ENCODE measurements around the gene PLCL1.
A peak's percentile ranks its signal among the peaks of the same experiment; 100 is the strongest.

Gene PLCL1

DNA sequence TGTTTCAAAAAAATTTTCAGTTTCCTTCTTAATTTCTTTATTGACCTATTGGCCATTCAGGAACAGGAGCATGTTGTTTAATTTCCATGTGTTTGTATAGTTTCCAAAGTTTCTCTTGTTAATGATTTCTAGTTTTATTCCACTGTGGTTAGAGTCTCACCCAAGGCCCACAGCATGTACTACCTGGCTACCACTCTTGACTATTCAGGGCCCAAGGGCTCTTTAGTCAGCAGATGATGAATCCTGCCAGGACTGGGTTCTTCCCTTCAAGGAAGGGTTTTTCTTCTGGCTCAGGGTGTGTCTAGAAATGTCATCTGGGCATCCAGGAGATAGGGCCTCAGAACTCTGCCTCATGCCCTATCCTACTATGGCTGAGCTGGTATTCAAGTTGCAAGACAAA, 161.4 kb downstream of the PLCL1 start:
- no peak for DNase-seq

DNA sequence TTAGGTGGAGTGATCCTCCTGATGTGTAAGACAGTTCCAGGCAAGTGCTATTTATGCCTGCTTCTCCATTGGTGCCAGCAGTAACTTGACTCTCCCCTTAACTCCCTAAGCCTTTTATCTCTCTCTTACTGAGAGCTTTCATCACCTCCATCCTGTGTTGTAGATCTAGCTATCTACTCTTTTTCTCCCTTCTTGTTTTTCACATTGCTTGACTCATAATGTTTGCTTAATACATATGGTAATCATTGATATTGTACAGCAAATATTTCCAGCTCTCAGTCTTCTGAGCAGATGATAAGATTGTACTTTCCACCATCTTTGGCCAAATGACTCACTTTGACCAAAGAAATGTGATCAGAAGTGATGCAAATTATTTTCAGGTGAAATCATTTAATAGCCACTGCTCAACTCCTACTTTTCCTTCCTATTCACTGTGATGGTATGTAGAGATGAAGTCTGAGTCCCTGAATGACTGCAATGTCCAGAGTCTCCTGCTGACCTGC, 165.0 kb downstream of the PLCL1 start:
- no peak for DNase-seq

DNA sequence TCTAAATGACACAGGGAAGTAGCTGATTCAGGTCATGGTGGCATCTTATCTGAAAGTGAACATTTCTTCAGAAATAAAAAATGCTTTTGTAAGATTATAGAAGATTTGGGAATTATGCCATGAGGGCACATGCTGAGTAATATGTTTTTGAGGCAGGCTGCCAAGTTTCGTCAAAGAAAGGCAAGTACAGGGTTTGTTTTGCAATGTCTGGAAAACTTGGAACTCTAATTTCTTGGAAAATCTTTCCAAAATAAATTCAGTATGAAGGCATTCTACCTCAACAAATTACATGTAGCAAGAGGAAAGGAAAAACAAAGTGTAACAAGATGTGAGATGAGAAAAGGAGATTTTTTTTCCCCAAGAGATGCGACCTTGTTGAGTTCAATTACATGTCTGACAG, 167.7 kb downstream of the PLCL1 start:
- DNase-seq = no peak

DNA sequence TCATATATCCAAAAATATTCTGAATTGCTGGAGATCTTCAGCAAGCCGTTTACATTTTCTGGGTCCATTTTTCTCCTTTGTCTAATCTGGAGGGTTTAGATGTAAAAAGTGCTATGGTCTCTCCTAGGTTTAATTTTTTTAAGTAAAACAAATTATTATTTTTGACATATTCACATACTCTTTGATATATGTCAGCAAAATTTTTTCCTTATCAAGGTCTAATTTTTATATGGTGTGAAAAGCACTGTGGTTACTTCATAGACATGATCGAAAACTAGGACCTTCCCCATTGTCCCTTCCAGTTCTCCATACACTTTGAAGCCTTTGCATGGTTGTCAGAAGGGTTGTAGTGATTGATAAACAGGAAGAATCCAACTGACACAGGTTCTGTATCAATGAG, 168.2 kb downstream of the PLCL1 start:
- DNase-seq = no peak

DNA sequence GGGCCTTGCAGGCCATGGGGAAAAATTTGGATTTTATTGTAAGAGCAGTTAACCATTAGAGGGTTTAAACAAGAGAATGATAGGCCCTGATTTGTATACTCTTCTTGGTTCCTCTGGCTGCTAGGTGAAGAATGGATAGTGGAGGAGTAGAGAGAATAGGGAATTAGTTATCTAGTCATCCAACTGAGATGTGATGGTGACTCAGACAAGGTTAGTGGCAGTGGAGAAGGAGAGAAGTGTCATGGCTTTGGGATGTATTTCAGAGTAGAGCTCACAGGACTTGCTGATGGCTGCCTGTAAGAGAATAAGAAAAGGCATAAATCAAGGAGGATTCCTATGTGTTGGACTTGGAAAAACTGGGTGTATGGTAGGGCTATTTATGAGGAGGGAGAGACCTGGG, 169.4 kb downstream of the PLCL1 start:
- no peak for DNase-seq

DNA sequence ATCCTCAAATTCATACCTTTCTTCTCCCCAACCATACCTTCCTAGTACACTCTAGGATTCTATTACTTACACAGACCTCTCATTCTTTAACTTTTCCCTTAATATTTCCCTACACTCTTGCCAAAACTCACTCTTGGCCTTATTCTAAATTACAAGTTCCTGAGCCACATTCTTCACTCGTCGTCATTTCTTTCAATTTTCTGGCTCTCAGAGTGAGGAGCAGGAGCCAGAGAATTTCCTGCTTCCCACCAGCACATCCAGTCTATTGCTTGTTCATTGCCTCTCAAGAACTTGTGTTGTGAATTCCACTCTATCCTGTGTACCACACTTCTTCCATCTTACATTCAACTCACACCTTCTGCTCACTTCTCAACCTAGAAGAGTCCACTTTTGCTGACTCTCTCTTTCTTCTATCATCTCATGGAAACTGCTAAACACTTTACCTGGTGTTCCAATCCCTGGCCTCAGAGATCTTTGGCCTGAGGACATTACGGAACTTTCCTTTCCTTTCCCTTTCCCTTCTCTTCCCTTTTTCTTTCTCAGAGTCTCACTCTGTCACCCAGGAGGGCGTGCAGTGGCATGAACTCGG, 171.6 kb downstream of the PLCL1 start:
- no peak for DNase-seq

DNA sequence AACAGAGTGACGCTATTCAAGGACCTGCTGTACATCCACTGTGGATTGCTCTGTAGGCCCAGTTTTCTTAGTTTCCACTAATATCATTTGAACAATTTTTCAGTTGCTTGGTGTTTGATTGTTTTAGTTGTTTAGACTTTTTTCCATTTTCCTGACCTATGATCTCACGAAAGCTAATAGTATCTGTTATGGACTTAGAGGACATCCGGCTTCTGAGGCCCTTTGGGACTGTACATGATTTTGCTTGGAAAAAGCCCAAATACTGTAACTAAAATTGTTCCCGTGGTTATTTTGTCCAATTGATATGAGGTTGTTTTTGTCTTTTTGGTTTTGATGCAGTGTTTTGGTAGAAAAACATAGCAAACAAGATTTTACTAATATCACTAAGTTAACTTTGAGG, 174.6 kb downstream of the PLCL1 start:
- no peak for DNase-seq

DNA sequence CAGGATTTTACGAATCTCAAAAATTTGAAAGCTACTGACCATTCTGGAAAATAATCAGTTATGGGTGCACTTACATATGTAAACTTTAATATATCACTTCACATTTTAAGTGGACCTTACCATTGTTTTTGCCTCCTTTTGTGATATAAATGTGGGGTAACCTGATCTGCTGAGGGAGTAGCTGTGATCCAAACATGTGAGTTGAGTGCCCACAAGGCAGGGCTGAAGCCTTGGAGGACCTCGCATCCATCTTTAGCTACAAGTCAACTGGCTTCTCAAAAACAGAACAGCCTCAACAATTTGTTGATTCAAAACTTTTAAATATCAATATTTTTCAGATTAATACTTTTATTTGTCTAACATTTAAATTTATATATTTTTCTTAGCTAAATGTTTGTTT, 178.2 kb downstream of the PLCL1 start:
- no peak for DNase-seq

DNA sequence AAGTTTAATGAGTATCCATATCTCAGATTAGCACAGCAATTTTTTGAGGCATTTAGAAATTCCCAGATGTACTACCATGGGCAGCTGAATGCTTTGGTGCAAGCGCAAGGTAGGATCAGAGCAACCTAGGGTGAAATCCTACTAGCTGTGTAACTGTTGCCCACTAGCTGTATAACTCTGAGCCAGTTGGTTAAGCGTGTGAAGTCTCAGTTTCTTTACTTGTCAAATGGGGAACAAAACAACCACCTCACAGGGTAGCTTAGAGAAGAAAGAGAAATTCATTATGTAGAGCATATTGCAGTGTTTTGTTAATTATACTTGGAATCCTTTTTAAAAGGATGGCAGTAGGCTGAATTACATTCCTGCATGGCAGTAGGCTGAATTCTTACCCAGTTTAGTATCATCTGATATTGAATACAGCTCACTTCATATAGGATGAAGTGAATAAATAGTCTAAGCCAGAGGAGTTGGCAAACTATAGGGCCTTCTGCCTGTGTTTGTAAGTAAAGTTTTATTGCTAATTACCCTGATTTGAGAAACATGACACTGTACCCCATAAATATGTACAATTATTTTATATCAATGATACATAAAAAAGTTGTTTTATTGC, 180.7 kb downstream of the PLCL1 start:
- no peak for DNase-seq

DNA sequence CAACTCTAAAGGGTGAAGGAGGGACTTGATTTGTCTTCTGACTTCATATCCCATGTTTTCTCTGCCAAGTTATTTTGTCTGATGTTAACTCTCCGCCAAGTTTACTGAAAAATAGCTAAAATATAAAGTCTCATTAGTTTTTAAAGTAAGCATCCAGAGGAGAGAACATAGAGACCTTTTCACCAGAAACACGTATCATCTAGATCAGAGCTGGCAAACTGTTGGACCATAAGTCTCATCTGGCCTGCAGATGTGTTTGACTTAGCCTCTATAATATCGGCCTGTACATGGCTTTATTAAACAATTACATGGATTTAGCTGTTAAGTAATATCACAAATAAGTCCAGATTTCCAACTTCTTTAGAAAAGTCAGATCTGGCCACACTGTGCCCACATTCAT, 182.6 kb downstream of the PLCL1 start:
- no peak for DNase-seq

DNA sequence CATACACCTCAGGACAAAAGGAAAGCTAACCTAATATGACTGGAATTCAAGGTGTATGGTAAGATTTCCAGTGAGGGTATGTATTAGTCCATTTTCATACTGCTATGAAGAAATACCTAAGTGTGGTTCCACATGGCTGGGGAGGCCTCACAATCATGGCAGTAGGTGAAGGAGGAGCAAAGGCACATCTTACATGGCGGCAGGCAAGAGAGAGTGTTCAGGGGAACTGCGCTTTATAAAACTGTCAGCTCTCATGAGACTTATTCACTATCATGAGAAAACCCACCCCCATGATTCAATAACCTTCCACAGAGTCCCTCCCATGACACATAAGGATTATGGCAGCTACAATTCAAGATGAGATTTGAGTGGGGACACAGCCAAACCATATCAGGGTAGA, 186.0 kb downstream of the PLCL1 start:
- DNase-seq = no peak

DNA sequence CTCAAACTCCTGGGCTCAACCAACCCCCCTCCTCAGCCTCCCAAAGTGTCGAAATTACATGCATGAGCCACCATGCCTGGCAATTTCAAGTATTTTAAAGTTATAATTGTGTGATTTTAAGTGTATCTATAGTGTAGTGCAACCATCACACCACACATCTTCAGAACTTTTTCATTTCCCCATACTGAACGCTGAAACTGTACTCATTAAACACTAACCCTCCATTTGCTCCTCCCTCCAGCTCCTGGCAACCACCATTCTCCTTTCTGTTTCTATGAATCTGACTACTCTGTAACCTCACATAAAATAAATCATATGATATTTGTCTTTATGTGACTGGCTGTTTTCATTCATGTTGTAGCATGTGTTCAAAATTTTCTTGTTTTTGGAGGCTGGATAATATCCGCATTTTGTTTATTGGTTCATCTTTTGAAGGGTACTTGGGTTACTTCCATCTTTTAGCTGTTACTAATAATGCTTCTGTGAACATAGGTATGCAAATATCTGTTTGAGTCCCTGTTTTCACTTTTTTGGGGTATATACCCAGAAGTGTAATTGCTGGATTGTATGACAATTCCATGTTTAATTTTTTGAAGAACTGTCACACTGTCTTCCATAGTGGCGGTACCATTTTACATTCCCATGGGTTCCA, 188.2 kb downstream of the PLCL1 start:
- DNase-seq = no peak

DNA sequence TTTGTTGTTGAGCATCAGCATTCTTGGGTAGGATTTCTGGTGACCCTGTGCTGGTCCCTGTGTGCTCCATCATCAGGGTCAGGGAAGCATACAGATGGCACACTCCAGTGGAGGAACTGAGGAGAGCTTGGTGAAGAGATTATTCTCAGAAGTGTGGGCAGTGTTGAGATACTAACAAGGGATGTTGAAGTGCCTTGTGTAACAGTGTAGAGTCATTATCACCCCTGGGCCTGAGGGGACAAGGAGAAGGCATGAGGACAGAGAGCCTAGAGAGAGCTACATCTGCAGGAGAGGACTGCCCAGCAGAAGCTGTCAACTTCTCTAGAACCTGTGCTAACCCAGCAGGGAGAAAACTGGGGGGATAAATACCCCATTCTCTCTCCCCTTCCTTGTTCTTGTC, 189.0 kb downstream of the PLCL1 start:
- no peak for DNase-seq

DNA sequence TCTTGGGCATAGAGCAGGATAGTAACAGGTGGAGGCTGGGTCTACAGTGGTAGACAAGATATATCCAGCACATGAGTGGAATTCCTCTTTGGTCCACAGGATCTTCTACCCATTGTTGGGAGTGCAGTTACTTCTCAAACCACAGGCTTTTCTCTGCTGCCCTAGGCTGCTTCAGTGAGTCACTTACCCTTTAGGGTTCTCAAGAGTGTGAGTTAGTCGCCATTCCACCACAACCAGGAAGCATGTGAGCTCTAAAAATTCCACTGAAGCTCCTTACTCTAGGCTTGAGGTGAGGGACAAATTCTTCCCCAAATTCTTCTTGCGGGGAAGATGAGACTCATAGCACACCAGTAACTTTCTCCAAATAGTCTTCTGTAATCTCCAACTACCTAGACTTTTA, 189.4 kb downstream of the PLCL1 start:
- DNase-seq = no peak

DNA sequence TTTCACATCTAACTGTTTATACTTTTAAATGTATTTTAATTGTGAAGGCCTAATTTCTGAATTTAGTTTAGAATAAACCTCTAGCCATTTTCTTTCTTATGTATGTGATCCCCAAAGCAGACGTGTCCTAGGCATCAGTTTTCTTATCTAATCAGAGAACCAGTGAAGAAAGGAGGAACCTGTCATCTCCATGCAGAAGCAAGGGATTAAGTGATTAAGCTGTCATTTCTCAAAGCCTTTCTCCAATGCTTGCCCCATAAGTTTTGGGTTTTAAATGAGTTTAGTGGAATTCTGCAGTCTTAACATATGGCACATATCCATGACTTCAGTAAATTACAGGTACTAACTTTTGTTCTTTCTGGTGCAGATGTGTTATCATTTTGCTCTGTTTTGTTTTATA, 190.4 kb downstream of the PLCL1 start:
- no peak for DNase-seq

DNA sequence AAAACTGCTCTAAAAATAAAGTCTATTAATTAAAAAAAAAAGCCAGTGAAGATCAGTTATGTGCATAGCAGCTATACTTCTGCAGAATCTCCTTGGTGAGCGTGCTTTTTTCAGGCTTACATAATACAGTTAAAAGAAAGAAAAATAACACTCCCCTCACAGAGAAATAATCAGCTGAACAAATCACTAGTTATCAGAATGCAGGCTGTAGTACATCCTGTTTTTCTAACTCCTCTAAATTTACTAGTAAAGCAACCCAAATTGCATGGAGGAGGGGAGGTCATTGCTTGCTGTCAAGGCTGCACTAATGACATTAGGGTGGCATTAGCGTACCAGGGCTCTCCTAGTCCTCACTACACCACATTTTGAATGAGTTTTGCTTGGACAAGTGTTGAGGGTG, 192.2 kb downstream of the PLCL1 start:
- DNase-seq = no peak

DNA sequence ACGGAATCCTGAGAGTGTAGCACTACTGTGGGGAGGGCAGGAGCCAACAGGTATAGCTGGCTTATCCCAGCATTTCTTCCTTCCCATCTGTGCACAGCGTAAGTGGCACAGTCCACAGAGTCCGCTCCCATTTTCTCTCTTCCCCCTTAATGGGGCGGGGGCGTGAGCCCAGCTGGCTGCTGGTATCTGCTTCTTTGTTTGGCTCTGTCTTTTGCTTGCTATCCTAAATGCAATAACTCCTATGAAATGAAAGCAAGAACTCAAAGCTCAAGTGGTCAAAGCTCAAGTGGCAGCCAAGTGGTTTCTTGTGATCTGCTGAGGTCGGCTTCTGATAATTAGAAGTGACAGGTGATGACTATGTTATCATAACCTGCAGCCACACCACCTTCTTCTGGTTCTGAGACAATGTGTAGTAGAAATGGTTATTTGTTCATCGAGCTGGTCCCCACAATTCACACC, 192.7 kb downstream of the PLCL1 start:
- peak; percentile 3 for DNase-seq

DNA sequence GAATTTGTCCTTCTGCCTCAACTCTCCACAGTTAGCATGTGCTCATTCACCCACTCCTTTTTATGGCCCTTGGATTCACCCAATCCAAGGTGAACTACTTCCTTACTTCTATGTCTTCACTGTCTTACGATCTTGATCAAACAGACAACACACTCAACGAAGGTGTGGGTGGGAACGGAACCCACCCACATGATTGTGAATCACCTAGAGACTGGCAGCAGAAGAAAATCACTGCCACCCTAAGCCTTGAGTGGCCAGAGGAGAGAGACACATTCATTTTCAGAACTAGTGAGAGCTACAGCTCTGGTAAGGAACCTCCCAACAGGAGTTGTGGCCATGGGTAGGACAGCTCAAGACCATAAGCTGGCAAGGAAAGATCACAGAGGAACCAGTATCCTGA, 194.3 kb downstream of the PLCL1 start:
- no peak for DNase-seq

DNA sequence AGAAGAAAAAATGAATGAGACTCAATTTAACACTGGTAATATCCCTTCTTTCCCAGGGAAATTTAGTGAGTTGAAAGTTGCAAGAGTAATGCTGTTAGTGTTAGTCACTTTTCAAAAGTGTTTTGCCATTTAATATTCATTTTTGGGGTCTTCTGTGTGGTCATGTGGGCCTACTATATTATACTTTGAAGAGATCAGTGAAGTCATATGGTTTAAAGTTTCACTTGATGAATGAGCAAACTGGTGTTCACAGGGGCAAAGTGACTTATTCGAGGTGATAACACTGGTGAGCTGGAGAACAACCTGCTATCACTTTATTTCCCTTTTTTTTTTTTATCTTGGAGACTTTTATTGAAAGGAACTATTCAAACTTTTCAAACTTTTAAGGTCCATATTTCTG, 196.0 kb downstream of the PLCL1 start:
- no peak for DNase-seq

DNA sequence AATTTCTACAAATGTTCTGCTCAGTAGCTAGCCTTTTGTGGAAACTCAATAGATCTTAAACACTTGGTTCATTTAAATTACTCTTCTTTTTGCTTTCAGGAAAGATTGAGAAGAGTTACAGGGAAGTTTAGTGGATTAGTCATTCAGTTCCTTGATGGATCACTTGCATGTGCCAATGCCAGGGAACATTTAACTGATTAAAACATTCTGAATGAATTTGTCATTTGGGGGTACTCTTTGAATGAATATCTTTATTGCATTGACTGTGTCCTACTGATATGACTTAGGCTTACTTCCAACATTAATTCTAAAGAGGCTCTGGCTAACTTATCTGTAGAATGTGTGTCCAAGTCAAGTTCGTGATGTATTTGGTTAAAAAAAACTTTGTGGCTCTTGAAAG, 199.8 kb downstream of the PLCL1 start:
- DNase-seq = no peak

DNA sequence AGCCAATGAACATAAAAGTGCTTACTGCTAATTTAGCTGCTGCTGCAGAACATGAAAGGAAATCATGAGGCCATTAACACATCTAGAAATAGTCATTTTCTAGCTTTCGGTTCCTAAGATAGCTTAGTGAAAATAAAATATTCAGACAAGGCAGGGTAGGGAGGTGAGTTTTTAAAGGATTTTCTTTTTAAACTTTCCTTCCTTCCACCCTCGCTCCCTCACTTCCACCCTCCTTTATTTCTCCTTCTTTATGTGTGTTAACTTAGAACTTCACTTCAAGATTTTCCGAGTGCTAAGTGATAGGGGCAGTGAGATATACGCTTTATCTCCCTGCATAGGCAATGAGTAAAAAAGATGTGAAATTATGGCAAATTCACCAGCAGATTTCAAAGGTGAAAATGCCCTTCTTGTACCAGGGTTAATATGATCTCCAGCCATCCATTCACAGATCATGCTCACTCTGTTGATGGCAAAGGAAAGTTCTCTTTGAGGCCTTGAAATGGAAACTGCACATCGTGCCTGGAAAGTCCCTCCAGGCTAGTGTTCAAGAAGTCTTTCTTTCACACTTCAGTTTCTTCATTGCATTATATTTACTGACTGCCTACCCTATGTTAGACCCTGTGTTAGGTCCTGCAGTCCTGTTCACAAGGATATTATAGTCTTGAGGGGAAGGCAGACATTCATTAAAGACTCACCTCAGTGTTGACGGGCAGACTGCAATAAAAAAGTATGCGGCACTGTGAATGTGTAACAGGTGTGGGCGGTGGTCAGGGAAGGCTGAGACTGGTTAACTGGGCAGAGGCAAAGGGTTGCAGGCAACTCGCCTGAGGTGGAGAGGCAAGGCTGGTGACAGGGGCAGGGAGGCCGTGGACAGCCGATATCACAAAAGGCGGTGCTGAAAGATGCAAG, 200.8 kb downstream of the PLCL1 start:
- DNase-seq = no peak

DNA sequence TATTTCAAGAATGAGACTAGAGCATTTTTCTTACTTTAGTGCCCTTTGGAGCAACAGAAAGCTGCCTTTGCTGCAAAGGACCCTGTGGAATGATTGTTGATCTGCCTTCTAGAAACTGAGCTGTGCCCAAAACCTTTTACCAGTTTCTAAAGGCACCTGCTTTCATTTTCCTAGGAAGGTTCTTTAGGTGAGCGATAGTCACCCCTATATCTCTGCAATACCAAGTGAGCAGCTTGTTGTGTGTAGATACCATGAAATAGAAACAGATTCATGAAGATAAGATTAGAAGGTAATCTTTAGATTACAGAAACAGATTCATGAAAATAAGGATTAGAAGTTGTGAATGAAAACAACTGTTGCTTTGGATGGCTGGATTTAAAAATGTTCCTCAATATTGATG, 202.3 kb downstream of the PLCL1 start:
- DNase-seq = no peak

DNA sequence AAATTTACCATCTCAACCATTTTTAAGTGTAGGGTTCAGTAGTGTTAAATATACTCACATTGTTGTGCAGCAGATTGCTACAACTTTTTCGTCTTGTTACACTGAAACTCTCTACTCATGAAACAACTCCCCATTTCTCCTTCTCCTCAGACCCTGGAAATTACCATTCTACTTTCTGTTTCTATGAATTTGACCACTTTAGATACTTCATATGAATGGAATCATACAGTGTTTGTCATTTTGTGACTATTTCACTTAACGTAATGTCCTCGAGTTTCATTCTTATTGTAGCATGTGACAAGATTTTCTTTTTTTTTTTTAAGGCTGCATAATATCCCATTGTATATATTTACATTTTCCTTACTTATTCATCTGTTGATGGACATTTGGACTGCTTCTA, 203.8 kb downstream of the PLCL1 start:
- DNase-seq = no peak

DNA sequence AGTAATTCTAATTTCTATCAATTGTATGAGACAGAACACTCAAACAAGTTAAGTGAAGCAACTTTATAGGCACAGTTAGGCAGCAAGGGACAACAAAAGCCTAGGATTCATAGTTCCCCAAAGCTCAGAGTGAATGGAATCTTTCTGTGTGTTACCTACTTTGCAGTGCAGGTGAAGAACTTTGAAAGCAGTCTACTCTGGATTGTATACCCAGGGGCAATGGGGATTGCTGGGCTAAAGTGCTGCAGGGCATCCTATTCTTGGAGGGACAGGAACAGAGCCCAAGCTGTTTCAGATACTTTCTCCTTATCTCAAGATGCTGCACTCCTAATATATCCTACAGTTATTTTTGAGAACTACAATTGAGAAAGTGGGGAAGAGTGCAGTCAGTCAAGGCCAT, 207.6 kb downstream of the PLCL1 start:
- no peak for DNase-seq

Measured in NCI-H524 treated with DMSO at 0.1 percent for 48 hours (cell line).